HG03039 (cell line): ENCODE measurements around the gene RASA3.
"Not testable (repeated sequence)": the region's sequence is repeated elsewhere in the genome, so short reads cannot be mapped to it uniquely, and the experiment has no call there.

ENCODE experiments used
- ATAC-seq: cut with Tn5 transposase; IDR thresholded peaks from one replicate; pipeline ENCODE4 v1.9.1; 2021; ENCODE audit warnings: mild to moderate bottlenecking, moderate library complexity; ENCODE audit not compliant: unreplicated experiment

RASA3 gene

DNA sequence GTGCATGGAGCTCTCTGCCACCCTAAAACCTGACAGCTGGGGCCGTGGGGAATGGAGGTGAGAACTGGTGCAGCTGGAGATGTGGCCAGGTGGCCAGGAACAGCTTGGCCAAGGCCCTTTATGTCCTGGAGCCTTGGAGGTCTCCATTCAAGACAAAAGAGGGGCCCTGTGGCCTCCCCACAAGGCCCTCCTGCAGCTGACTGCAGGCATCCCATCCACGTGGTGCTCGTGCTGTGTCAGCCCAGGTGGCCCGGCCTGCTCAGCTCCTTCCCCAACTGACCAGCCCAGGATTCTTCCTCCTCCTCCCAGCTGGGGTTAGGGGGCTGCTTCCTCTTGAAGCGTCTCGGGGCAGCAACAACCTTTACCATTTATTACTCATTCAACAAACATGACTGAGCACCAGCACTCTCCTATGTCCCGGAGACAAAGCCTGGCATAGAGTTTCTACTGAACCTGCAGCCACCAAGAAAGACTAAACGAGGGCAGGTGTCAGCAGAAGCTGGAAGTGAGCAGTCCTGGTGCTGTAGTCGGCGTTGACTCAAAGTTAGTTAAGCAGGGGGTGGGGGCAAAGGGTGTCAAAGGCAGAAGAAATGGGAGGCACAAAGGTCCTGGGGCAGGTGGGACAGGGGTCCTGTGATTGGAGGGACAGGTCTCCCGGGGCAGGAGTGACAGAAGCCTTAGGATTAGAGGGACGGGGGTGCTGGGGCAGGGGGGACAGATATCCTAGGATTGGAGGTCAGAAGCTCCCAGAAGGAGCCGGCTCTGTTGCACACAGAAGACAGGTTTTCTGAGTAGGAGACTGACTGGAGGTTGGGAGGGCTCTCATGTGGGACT lies 135.3 kb downstream of the RASA3 start:
- ATAC-seq = no peak

DNA sequence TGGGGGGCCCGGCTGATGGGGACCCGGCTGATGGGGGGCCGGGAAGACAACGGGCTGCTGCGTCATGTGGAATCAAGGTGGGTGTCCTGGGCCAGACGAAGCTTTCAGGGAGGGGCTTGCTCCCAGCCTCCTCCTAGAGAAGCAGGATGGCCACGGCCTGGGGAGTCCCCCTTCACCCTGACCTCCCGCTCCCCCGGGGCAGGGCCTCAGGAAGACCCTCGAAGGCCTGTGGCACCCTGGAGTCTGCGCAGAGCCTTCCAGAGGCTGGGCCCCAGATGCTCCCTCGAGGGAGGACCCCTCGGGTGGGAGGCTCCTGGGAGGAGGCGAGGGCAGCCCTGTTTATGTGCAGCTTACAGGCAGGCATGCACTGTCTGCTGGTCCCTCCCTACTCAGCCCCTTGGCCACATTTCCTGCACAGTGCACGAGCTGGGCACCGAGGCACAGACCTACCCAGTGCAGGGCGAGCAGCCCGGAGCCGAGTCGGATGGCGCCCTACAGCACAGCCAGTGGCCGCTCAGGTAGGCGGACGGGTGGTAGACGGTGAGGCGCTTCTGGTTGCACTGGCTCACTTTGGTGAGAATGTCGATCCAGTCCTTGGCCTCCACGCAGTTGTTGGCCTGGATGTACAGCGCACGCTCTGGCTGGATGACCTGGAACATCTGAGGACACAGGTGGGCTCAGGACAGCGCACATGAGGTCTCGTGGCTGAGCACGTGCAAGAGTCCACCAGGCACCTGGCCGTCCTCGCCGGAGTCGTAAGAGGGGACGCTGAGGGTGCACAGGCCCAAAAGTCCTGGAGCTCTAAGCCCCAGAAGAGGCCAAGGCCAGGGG lies 136.1 kb downstream of the RASA3 start:
- no peak for ATAC-seq

DNA sequence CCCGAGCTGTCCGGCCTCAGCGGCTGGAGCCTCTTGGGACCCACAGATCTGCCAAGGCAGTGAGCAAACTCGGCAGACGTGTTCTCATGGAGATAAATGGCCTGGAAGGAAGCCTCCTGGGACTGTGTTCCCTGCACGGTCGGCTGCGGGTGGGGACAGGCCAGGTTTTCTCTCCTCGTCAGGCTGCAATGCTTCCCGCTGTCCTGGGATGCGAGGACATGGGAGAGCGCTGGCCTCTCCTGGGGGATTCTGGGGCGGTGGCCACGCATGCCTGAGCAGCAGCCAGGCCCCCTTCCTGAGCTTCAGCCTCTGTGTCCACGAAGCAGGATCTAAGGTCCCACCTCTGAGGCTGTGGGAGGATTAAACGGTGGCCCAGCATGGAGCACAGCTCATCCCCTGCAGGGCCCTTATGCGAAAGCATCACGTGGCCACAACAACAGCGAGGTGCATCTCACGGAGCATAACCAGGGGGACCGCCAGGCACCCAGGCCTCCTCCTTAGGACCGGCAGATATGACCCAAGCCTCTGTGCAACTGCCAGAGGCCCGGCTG lies 137.3 kb downstream of the RASA3 start:
- no peak for ATAC-seq

DNA sequence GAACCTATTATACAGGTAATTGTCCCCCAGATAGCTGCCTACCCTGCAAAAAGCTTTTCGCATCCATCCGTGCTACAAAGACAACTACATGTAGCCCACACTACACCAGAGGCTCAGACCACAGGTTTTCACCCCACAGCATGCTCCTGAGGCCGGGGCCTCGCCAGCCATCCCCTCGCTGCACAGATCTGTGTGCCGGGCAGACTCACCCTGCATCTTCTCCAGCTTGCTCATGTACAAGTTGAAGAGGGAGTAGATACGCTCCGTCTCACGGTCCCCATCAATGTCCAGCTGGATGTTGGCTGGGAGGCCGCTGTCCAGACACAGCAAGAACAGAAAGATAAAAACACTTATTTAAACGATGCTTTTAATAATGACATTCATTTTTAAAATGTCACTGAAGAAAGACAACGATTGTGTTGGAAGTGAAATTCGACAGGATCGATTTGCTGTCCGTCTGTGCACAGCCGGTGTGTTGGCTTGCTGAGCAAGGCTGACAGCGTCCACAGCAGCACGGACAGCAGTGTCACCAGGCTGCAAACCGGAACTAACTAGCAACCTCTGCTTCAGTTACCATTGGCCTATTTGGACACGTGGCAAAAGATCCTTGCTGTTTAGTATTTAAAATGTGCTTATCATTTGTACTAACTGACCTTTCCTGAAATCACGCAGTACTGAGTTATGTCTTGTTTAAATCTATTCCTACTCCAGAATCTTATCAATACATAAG lies 140.0 kb downstream of the RASA3 start:
- ATAC-seq = no peak

DNA sequence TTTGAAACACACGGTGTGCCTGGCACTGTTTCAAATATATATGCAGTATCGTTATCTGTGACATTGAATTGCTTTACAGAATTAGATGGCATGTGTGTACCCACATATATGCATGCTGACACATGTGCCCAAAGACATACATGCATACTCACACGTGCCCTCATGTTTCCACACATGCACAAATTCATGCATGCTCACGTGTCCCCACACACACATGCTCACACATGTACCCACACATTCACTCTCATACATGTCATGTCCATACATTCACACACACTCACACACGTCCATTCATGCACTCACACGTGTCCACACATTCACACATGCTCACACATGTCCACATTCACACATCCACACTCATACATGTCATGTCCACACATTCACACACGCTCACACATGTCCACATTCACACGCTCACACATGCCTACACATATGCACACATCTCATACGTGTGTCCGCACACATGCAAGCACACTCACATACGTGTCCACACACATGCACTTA lies 140.7 kb downstream of the RASA3 start:
- no peak for ATAC-seq

DNA sequence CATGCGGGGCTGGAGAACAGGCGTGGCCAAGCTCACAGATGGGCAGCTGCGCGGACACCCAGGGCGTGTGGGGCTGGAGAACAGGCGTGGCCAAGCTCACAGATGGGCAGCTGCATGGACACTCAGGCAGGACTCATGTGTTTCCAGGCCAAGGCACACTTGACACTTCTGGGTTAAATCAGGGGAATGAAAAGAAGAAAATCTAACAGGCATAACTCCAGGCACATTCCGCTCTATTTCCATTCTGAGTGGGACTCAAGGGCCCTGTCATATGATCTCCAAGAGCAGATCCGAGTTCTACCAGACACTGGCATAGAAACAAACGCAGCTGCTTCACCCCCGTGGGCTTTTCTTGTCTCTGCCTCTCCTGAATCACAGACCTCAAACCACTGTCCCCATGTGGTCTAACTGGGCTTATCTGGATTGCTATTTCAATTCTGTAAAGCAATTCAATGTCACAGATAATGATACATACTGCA lies 141.2 kb downstream of the RASA3 start:
- ATAC-seq = no peak

DNA sequence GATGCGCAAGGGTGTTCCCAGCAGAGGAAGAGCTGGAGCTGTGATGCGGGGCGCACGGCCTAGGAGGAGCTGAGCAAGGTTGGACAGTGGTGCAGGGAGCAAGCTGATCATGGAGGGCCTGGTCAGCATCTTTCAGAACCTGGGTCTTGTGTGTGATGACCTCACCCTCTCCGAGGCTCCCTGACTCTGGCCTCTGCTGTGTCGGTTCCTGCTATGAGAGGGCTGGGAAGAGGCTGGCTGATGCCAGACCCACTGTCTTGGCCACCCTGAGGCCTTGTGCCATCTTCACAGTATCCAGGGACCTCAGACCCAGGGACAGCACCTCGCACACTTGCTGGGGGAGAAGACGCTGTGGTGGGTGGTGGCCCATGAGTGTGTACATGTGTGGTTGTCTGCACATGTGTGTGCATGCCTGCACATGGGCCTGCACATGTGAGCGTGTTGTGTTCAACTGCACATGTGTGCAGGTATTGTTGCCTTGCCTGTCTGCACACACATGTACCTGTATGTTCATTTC lies 142.0 kb downstream of the RASA3 start:
- ATAC-seq = no peak

DNA sequence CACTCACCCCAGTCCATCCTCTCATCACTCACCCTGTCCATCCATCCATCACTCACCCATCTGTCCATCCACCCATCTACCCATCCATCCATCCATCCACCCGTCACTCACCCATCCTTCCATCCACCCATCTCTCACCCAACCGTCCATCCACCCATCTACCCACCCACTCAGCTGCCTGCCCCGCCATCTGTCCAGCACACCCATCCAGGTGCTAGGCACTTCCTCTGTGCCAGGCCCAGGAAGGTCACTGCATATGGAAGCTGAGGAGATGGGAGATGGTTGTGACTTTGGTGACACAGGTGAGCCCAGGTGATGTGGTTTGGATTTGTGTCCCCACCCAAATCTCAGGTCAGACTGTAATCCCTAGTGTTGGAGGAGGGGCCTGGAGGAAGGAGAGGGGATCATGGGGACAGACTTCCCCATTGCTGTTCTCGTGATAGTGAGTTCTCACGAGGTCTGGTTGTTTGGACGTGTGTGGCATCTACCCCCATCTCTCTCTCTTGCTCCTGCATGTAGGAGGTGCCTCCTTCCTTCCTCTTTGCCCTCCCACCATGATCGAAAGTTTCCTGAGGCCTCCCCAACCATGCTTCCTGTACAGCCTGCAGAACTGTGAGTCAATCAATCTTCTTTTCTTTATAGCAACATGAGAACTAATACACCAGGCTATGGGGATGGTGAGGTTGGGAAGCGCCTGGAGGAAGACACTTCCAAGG lies 142.7 kb downstream of the RASA3 start:
- ATAC-seq = no peak

DNA sequence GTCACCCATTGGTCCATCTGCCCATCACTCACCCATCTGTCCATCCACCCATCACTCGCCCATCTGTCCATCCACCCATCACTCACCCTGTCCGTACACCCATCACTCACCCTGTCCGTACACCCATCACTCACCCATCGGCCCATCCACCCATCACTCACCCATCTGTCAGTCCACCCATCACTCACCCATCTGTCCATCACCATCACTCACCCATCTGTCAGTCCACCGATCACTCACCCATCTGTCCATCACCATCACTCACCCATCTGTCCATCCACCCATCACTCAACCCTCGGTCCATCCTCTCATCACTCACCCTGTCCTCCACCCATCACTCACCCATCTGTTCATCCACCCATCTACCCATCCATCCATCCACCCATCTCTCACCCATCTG lies 143.6 kb downstream of the RASA3 start:
- not testable (repeated sequence) for ATAC-seq

DNA sequence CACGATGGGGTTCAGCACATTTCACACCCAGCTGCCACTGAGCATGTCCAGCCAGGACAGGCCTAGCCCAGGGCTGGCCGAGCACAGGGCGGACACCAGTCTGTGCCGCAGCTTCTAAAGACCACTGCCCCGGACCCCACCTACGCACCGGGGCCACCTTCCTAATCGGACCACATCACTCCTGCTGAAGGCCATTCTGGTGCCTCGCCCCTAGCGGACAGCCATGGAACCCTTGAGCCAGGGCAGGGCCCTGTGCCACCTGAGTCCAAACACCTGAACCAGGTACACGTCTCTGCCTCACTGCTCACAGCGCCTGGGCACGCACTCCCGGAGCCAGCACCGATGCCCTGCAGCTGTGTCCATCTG lies 150.1 kb downstream of the RASA3 start:
- no peak for ATAC-seq

DNA sequence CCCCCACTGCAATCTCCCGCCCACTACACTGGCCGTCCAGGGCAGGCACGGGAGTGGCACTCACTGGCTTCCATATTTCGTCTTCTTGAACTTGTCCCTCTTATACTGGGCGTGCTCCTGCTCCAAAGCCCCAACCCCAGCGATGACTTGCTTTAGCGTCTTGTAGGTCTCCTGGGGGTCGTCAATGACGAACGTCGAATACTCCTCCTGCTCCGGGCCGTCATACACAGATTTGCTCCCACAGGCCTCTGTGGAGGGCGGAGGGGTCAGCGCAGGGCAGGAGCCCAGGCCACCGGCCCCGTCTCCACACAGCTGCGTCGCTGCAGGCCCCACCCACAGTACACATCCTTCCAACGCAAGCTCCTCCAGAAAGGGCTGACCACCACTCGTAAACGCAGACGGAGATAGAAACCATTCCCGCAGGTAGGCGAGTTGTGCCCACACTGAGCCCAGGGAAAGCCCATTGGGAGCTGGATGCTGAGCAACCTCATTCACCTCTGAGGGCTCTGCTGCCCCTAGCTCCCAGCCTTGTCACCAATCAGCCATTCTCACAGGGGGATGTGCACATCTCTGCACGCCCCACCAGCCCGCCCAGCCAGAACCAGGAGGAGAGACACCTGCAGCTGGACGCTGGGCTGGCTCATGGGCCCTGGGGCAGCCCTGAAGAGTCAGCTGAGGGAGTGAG lies 150.7 kb downstream of the RASA3 start:
- ATAC-seq = no peak

DNA sequence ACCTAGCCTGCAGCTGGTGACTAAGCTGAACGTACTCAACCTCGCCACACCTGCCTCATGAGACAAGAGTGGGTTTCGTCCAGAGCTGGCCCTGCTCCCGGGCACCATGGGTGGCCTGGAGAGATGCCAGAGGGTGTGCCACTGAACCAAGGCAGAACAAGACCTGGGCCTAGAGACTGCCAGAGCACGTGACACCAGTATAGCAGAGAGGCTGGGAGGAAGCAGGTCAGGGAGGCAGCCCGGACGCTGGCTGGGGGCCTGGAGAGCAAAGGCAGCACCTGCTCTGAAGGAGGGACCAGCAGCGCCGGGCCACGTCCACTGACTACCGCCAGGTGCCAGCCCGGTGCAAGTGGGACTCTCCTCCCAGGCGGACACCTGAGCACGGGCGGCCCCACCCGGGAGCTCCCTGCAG lies 151.2 kb downstream of the RASA3 start:
- no peak for ATAC-seq

DNA sequence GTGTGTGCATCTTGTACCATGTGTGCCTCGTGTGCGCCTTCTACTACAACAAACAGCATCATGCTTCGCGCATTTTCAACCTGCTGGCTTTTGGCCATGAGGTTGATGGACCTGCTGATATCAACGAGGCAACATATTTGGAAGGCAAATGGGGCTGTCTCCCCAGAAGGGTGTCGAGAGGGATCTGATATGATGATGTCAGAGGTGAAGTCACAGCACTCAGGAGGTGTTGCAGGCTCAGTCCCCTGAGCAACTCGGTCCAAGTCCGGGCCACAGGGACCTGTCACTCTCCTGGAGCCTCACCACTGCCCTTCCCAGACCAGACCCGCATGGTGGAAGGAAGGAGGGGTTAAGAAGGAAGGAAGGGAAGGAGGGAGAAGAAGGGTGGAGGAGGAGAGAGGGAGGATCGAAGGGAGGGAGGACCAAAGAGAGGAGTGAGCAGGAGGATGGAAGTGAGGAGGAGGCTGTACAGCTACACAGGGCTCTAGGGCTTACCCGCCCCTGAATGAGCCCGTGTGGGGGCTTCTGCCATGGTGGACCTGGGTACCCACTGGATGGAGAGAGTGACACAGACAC lies 151.8 kb downstream of the RASA3 start:
- ATAC-seq = no peak

DNA sequence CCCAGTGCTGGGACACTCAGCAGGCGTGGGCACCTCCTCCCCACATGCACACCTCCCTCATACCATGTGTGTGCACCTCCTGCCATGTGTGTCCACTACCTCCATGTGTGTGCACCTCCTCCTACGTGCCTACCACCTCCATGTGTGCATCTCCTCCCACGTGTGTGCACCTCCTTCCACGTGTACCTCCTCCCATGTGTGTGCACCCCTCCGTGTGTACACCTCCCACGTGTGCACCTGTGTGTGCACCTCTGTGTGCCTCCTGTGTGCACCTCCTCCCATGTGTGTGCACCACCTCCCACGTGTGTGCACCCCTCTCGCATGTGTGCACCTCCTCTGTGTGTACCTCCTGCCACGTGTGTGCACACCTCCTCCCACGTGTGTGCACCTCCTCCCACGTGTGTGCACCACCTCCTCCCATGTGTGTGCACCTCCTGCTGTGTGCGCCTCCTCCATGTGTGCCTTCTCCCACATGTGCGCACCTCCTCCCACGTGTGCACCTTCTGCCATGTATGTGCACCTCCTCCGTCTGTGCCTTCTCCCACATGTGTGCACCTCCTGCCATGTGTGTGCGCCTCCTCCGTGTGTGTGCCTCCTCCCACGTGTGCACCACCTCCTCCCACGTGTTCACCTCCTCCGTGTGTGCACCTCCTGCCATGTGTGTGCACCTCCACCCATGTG lies 152.5 kb downstream of the RASA3 start:
- no peak for ATAC-seq

DNA sequence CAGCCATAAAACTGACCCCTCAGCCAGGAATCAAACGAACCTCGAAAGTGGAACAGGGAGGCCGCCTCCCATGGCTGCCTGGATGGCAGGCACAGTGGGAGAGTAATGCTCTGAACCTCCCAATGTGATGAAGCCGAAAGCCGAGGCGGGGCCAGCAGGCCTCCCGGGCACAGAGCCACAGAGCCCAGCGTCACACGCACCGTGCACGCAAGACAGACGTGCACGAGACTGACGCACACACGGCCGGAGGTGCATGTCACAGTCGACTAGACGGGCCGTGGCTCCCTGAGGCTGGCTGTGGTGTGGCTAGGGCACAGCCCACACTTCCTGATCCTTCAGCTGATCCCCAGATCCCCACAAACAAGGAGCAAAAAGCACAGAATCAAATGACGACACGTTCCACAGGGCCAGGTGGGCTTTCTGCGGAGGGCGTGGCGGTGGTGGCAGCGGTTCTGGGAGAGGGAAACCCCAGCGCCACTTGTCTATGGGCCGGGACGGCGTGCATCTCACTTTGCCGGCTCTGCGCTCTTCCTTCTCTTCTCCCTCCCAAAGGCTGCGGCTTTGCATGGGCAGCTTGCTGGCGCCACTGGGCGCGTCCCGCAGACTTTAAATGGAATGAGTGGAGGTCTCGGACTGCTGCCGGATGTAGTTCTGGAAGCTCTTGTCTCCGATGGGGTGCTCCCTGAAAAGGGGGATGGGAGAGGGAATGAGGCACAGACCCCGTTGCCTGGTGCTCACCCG lies 153.5 kb downstream of the RASA3 start:
- ATAC-seq = no peak

DNA sequence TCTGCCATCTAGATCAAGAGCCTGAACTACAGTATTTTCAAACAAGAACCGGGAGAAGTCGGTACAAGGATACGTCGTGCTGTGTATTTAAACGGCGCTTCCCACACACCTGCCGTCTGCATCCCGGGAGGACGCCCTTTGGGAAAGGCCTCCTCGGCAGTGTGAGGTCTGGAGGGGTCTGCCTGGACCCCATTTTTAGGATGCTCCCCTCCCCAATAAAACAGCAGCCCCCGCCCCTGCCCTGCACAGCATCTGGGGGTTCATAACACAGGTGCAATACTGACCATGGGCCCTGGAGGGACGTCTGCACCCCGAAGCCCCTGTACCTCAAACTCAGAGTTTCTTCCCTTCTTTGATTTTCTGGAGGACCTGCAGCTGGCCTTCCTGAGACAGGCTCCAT lies 154.4 kb downstream of the RASA3 start:
- no peak for ATAC-seq

DNA sequence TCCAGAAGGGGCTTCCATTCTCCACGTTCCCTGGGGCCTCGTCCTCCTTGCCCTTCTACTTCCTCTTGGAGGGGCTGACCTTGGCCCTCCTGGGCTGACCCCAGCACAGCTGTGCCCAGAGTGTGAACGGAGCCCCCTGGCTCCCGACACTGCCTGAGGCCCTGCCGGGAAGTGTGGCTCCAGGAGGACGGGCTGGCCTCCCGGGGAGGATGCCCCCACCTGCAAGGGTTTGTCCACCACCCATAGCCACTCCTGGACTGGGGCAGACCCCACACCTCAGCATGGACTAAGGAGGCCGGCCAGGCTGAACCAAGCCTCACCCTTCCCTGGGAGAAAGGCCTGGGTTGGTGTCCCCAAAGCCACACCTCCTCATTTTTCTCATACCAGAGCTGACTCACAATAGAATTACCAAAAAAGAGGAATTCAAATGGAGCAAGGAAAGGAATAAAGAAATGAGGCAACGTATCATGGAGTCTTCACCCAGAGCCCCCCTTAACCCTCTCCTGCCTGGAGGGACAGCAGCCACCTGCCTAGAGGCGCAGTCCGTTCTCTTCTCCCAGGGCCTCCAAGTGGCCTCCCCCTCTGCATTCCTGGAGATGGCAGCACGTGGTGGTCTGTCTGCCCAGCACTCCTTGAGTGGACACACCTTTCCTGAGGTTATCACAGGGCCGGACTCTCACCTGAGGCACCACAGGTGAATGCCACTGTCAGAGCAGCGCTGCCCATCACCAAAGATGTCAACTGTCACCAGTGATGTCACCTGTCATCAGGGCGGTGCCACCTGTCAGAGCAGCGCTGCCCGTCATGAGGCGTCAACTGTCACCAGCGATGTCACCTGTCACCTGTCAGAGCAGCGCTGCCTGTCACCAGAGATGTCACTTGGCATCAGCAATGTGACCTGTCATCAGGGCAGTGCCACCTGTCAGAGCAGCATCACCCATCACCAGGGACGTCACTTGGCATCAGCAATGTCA lies 155.4 kb downstream of the RASA3 start:
- ATAC-seq = no peak
